K562 (cell line): ENCODE measurements around the gene SLCO1B1. TPM values are rescaled to one million over a fixed set of nuclear protein-coding genes. Genes with fewer than 3 reads are reported as not detected.
A peak's percentile ranks its signal among the peaks of the same experiment; 100 is the strongest.

Experiments used
- ARID3A ChIP-seq: IDR thresholded peaks from 2 replicates; pipeline ENCODE4 v1.6.1; 2012; ENCODE audit warnings: low read depth, low read length, improper control_type of control experiment, borderline replicate concordance
- CXXC5 ChIP-seq: fragments of 250-450 bp; sonication (Bioruptor Pico); IDR thresholded peaks from 2 replicates; pipeline ENCODE4 v1.8.0; 2022; ENCODE audit warnings: inconsistent platforms, mild to moderate bottlenecking, moderate library complexity
- EHMT2 ChIP-seq: fragments of 450-650 bp; IDR thresholded peaks from 2 replicates; pipeline ENCODE4 v1.6.1; 2018; ENCODE audit warnings: antibody characterized with exemption
- NR2C1 ChIP-seq, 2 experiments: fragments of 450-650 bp; IDR thresholded peaks; 2 replicates each; pipeline ENCODE4 v1.6.1; 2017; ENCODE audit warnings: mild to moderate bottlenecking in 2 of 2, antibody characterized with exemption in 1 of 2, inconsistent platforms in 1 of 2, missing compliant biosample characterization in 1 of 2, missing genetic modification characterization in 1 of 2
- PRMT5 ChIP-seq: sonication (generic); formaldehyde crosslinking; IDR thresholded peaks from 2 replicates; pipeline ENCODE4 v1.5.0; 2020; ENCODE audit warnings: missing genetic modification reagents
- RFX7 ChIP-seq: fragments of 250-450 bp; sonication (Bioruptor Pico); IDR thresholded peaks from 2 replicates; pipeline ENCODE4 v1.5.1; 2021; ENCODE audit warnings: mild to moderate bottlenecking
- RNF2 ChIP-seq: sonication (generic); IDR thresholded peaks from 2 replicates; pipeline ENCODE4 v1.6.1; 2016
- SRSF1 ChIP-seq: fragments of 200-400 bp; formaldehyde crosslinking; IDR thresholded peaks from 2 replicates; pipeline ENCODE4 v1.6.1; 2017; ENCODE audit warnings: mild to moderate bottlenecking, low read depth, low read length, moderate library complexity
- SUPT5H ChIP-seq: fragments of 450-650 bp; IDR thresholded peaks from 2 replicates; pipeline ENCODE4 v1.6.1; 2016
- TFAP4 ChIP-seq: sonication (generic); formaldehyde crosslinking; IDR thresholded peaks from 2 replicates; pipeline ENCODE4 v1.8.0; 2022; ENCODE audit warnings: missing genetic modification reagents, mild to moderate bottlenecking, moderate library complexity, borderline replicate concordance
- YBX1 ChIP-seq: fragments of 450-650 bp; IDR thresholded peaks from 2 replicates; pipeline ENCODE4 v1.7.1; 2016; ENCODE audit warnings: mild to moderate bottlenecking
- ZBTB17 ChIP-seq: fragments of 450-650 bp; formaldehyde crosslinking; IDR thresholded peaks from 2 replicates; pipeline ENCODE4 v1.4.0; 2020; ENCODE audit warnings: mild to moderate bottlenecking
- ZNF217 ChIP-seq: sonication (generic); formaldehyde crosslinking; IDR thresholded peaks from 2 replicates; pipeline ENCODE4 v1.8.0; 2022; ENCODE audit warnings: mild to moderate bottlenecking, missing genetic modification reagents
- ZNF444 ChIP-seq: fragments of 250-450 bp; sonication (Bioruptor Pico); IDR thresholded peaks from 2 replicates; pipeline ENCODE4 v1.4.0; 2020; ENCODE audit warnings: mild to moderate bottlenecking, moderate library complexity
- polyA plus RNA-seq, 8 experiments: library from polyadenylated mRNA; depleted of rRNA in 4 of 8; stranded (reverse) in 5 of 8; unstranded in 3 of 8; fragments of >200 nt; fragmentation: Nextera tagmentation in 2 of 8; fragmentation: Illumina TruSeq in 1 of 8; extraction: Ambion mirVana in 2 of 8; extraction: Trizol in 1 of 8; gene quantifications; 2 replicates each; pipeline versions ENCODE4 v1.2.1 to v1.2.3, GENCODE V29; 2011 to 2014; ENCODE audit warnings: inconsistent platforms in 1 of 8, missing spikeins in 1 of 8
- total RNA-seq, 7 experiments: library from RNA; depleted of rRNA in 6 of 7; stranded (reverse); fragments of >200 nt in 6 of 7; fragmentation: Illumina TruSeq in 2 of 7; extraction: Trizol in 2 of 7; gene quantifications; 2 replicates each; pipeline versions ENCODE4 v1.2.1 to v1.2.3, GENCODE V29; 2011 to 2021; ENCODE audit warnings: low replicate concordance in 1 of 7
- TF ChIP-seq, protein P1 (sequence below): fragments of 250-450 bp; sonication (Bioruptor Pico); IDR thresholded peaks from 2 replicates; pipeline ENCODE4 v1.5.0; 2021

Gene SLCO1B1
- total and polyA plus RNA-seq, 9 of the 15 experiments (the other 6 are each of a cell fraction or from before 2014, with no cell fraction given): 0.04 TPM; not detected in 8

GRCh38 chr12:21234395-21234794 is 103.4 kb downstream of the SLCO1B1 start (continued):
- TF ChIP-seq ARID3A: no peak
- no peak for TF ChIP-seq TFAP4 (CRISPR knock-in tag)
- no peak for TF ChIP-seq YBX1
- no peak for TF ChIP-seq EHMT2
- no peak for TF ChIP-seq ZBTB17 (CRISPR knock-in tag)
- TF ChIP-seq SUPT5H: no peak
- peak; percentile 47; the same call in 1 of the 2 replicates for TF ChIP-seq CXXC5 (CRISPR knock-in tag)
- TF ChIP-seq ZNF444: no peak
- TF ChIP-seq NR2C1 (IDR thresholded peaks at IDR 0.05): no peak
- 0 out of 2 replicates have a peak, but pooled peaks have one; percentile 17 for TF ChIP-seq NR2C1 (tag; IDR thresholded peaks at IDR 0.05)
- TF ChIP-seq, protein P1, sequence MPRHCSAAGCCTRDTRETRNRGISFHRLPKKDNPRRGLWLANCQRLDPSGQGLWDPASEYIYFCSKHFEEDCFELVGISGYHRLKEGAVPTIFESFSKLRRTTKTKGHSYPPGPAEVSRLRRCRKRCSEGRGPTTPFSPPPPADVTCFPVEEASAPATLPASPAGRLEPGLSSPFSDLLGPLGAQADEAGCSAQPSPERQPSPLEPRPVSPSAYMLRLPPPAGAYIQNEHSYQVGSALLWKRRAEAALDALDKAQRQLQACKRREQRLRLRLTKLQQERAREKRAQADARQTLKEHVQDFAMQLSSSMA (CRISPR knock-in tag): no peak
- no peak for TF ChIP-seq ZNF217
- TF ChIP-seq SRSF1: no peak
- no peak for TF ChIP-seq PRMT5
- TF ChIP-seq RFX7 (CRISPR knock-in tag): no peak
- TF ChIP-seq RNF2: no peak
